GM12875 (cell line): ENCODE results near the gene RAB3GAP1.
"Not testable (repeated sequence)": the region's sequence is repeated elsewhere in the genome, so short reads cannot be mapped to it uniquely, and the experiment has no call there.

Experiments used
- H3K4me3 ChIP-seq: one replicate; pipeline ENCODE4 v1.5.1; 2011; ENCODE audit warnings: low read depth, low read length, control low read depth
- TF ChIP-seq, protein P1 (sequence below): IDR thresholded peaks from 2 replicates; pipeline ENCODE4 v1.5.1; 2011; ENCODE audit warnings: low read depth, mild to moderate bottlenecking, control low read depth, inconsistent platforms, low read length, moderate library complexity, borderline replicate concordance; ENCODE audit not compliant: insufficient read depth

The RAB3GAP1 gene

DNA sequence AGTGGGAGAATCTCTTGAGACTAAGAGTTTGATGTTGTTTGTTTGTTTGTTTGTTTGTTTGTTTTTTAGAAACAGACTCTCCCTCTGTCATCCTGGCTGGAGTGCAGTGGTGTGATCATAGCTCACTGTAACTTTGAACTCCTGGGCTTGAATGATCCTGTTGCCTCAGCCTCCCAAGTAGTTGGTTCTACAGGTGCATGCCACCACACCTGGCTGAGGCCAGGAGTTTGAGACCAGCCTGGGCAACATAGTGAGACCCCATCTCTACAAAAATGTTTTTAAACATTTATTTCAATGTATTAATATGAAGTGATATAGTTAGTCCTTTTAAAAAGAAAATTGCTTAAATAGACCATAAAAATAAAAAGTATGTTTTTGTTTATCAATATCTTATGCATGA is 40.5 kb upstream of the RAB3GAP1 start:
- TF ChIP-seq, protein P1, sequence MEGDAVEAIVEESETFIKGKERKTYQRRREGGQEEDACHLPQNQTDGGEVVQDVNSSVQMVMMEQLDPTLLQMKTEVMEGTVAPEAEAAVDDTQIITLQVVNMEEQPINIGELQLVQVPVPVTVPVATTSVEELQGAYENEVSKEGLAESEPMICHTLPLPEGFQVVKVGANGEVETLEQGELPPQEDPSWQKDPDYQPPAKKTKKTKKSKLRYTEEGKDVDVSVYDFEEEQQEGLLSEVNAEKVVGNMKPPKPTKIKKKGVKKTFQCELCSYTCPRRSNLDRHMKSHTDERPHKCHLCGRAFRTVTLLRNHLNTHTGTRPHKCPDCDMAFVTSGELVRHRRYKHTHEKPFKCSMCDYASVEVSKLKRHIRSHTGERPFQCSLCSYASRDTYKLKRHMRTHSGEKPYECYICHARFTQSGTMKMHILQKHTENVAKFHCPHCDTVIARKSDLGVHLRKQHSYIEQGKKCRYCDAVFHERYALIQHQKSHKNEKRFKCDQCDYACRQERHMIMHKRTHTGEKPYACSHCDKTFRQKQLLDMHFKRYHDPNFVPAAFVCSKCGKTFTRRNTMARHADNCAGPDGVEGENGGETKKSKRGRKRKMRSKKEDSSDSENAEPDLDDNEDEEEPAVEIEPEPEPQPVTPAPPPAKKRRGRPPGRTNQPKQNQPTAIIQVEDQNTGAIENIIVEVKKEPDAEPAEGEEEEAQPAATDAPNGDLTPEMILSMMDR: no peak
- H3K4me3 ChIP-seq: no peak overlapping the region

DNA sequence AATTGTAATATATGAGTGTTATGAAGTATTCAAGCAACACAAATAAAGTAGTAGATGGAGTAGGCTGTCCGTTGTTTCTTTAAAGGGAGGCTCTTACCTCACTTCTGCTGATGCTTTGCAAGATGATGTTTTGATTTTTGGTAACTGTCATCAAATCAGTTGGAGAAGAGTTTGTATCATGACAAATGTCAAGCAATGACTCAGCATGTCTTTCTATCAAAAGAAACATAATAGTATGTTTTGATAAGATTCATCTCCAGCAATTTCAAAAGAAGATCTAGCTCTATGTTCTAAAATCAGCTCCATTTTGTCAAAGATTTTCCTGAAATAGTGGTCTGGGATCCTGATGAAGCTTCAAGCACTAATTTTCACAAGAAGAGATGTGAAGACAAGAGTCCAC is 30.5 kb upstream of the RAB3GAP1 start:
- H3K4me3 ChIP-seq: no peak overlapping the region
- TF ChIP-seq, protein P1: no peak

DNA sequence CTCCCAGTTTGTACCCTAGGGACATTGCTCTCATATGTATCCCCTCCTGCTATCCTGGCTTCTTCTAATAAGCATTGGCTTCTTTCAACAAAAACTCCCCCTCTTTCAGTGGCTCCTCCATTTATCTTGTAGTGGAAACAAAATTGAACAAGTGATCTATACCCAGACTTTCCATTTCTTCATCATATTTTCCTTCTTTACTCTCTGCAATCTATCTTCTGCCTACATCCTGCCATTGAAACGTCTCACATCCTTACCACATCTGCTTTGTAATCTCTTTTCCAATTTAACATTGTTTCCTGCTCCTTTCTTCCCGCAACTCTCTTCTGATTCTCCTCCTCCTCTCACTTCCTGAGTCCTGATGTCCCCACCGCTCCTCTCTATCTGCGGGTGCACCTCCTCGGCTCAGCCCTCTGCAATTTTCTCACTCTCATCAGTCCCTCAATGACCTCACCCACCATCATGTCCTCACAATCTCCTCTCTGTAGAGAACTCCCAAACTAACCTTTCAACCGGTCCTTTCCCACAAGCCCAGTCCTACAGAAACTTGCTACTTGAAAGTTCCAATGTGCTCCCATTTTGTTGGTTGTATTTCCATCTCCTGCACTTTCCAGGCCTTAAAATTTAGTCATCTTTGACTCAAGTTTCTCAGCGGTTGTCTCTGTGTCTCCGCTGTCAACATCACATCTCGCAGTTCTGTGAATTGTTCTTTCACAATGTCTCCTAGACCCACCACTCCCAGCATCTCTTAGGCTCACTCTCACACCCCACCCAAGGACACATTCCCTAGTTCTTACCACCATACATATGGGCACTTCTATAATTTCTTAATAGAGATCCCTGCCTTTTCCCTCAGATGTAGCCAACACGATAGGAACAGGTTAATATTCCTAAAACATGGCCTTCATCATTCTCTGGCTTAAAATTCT is 28.9 kb upstream of the RAB3GAP1 start:
- TF ChIP-seq, protein P1: no peak
- H3K4me3 ChIP-seq: no peak overlapping the region

DNA sequence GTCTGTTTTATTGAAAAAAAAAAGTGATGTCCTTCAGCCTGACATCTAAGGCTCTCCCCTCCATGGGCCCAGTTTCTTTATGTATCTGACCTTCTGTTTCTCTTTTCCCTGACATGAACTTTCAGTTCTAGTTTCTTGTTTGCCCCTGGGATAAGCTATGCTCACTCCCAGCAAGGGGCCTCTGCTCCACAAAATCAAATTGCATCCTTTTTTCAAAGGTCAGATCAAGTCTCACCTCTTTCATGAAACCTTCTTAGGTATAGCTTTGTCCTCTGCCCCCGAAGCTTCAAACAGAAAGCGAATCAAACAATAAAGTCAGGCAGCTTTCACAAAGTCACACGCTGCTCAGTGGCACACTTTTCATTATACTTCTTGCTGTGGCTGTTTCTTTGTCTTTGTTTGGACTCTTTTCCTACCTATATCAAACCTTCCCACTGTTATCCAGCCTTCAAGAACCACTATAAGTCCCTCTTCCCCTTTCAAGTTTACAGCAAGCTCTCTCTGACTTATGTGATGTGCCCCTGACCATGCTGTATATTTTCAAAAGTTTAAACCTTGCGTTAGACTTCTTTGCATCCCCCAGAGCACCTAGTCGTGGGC is 28.1 kb upstream of the RAB3GAP1 start:
- no peak overlapping the region for H3K4me3 ChIP-seq
- TF ChIP-seq, protein P1: no peak

DNA sequence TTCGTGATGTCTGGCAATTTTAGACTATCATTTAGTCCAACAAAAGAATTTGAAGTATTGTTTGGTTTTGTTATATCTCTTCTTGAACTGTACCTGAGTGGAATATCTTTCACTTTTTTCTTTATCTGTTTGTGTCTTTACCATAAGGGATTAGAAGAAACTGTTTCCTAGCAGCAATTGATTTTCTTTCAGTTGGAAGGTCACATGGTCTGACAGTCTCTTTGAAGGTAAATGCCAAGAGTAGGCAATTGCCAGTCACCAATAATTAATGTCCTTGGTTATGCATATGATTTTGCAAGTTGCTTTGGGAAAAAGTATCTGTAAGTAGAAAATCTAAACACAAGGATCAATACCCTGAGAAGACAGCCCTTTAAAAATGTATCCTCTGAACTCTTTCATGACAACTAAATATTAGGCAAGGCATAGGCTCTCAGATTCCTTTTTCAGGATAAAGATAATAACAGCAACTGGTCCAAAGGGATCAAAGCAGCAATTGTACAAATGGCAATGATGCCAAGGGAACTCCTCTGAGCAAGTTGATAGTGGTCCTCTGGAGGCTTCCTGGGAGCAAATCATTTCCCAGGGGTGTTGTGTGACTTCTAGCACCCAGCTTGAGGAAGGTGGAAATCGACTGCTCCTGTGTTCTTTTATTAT is 22.5 kb upstream of the RAB3GAP1 start:
- no peak overlapping the region for H3K4me3 ChIP-seq
- TF ChIP-seq, protein P1: no peak

DNA sequence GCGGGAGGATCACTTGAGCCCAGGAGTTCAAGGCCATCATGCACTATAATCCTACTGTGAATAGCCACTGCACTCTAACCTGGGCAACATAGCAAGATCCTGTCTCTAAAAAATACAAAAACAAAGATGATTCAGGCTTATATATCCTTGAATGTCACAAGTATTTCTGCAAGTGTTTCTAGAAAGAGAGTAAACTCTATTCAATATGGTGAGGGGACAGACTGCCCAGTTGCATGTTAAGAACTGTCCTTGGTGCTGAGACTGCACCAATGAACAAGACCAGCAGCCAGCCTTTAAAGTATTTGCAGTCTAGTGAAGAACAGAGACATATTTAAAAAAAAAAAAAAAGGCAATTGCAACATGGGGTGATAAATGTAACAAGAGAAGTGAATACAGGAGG is 21.3 kb upstream of the RAB3GAP1 start:
- TF ChIP-seq, protein P1: no peak

DNA sequence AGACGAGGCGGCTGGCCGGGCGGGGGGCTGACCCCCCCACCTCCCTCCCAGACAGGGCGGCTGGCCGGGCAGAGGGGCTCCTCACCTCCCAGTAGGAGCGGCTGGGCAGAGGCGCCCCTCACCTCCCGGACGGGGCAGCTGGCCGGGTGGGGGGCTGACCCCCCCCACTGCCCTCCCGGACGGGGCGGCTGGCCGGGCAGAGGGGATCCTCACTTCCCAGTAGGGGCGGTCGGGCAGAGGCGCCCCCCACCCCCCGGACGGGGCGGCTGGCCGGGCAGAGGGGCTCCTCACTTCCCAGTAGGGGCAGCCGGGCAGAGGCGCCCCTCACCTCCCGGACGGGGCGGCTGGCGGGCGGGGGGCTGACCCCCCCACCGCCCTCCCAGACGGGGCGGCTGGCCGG is 18.9 kb upstream of the RAB3GAP1 start:
- not testable (repeated sequence) for H3K4me3 ChIP-seq

More for the DNA sequence above, 21.3 kb upstream of the RAB3GAP1 start:
- no peak overlapping the region for H3K4me3 ChIP-seq
